Gastroesophageal sphincter (tissue), 4 donors: ENCODE measurements around the gene IQGAP1. TPM values are rescaled to one million over a fixed set of nuclear protein-coding genes. Genes with fewer than 3 reads are reported as not detected.
"Not testable (repeated sequence)": the region's sequence is repeated elsewhere in the genome, so short reads cannot be mapped to it uniquely, and the experiment has no call there.

Experiments used
- ATAC-seq: fragments of 150-250 bp; one replicate; pipeline ENCODE4 v1.9.1; 2016; ENCODE audit warnings: mild to moderate bottlenecking, moderate library complexity
- H3K27ac ChIP-seq, 4 donors: fragments of 200-600 bp; sonication (generic) in 3 of 4; 1 replicate in 3 of 4; 2 replicates in 1 of 4; pipeline ENCODE4 v1.5.1; 2016 to 2019
- H3K27me3 ChIP-seq: fragments of 200-600 bp; sonication (generic); one replicate; pipeline ENCODE4 v1.5.1; 2019
- H3K36me3 ChIP-seq, 2 donors: fragments of 200-600 bp; sonication (generic); one replicate each; pipeline ENCODE4 v1.5.1; 2019; ENCODE audit warnings: control low read depth in 1 of 2
- H3K4me1 ChIP-seq, 3 donors: fragments of 200-600 bp; sonication (generic); 1 replicate in 2 of 3; 2 replicates in 1 of 3; pipeline ENCODE4 v1.5.1; 2016 to 2019; ENCODE audit warnings: control low read depth in 2 of 3
- H3K4me3 ChIP-seq, 2 donors: fragments of 200-600 bp; sonication (generic); one replicate each; pipeline ENCODE4 v1.5.1; 2019; ENCODE audit warnings: mild to moderate bottlenecking in 1 of 2, moderate library complexity in 1 of 2
- H3K9me3 ChIP-seq, 3 donors: fragments of 200-600 bp; sonication (generic); one replicate each; pipeline ENCODE4 v1.5.1; 2017 to 2019; ENCODE audit warnings: control low read depth in 2 of 3
- CTCF ChIP-seq, 4 experiments: fragments of 200-600 bp in 2 of 4; fragments of 450-650 bp in 2 of 4; sonication (generic) in 1 of 4; IDR thresholded peaks; one replicate each; pipeline ENCODE4 v1.5.1; 2017 to 2019; ENCODE audit warnings: antibody characterized with exemption in 4 of 4, mild to moderate bottlenecking in 2 of 4, moderate library complexity in 2 of 4
- EP300 ChIP-seq: sonication (generic); formaldehyde crosslinking; IDR thresholded peaks from one replicate; pipeline ENCODE4 v1.6.1; 2017; ENCODE audit warnings: antibody characterized with exemption, mild to moderate bottlenecking
- POLR2A ChIP-seq, 2 donors: fragments of 450-650 bp; IDR thresholded peaks; one replicate each; pipeline ENCODE4 v1.6.1; 2017; ENCODE audit warnings: antibody characterized with exemption in 2 of 2, mild to moderate bottlenecking in 2 of 2, moderate library complexity in 1 of 2
- POLR2AphosphoS5 ChIP-seq: sonication (generic); formaldehyde crosslinking; IDR thresholded peaks from one replicate; pipeline ENCODE4 v1.6.1; 2017; ENCODE audit warnings: antibody characterized with exemption
- WGBS, 2 donors: methylation state at CpG; one replicate each; pipeline ENCODE4 v1.1.5; 2018; ENCODE audit warnings: low coverage in 1 of 2; 5-methylcytosine and 5-hydroxymethylcytosine counted together
- total RNA-seq, 4 donors: library from RNA; depleted of rRNA; stranded (reverse); fragments of >200 nt; gene quantifications; one replicate each; pipeline ENCODE4 v1.1.0, GENCODE V29; 2016

Gene IQGAP1
- total RNA-seq, 4 donors from 2014 or later, result 210 to 360 (median 245) TPM

DNA sequence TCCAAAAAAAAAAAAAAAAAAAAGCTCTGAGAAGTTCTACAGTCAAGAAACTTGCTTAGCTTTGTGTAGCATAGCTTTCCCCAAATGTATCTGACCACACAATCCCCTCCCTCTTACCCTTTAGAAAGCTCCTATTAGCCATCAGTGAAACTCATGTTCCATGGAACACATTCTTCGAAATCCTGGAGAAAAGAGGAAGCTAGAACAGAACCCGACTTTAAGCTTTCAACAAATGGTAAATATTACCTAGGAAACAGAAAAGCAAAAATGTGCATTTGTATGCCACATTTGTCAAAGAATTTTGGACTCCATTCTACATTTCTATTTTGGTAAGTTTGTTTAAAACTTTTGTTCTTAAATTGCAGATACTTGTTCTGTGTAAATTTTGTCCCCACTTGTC, 124.2 kb downstream of the IQGAP1 start:
- H3K27ac ChIP-seq, result no peak overlapping the region
- no peaks in the 10 kb centered on the region for H3K4me1 ChIP-seq
- H3K36me3 ChIP-seq, result no peaks in the 10 kb centered on the region
- 52 to 65% methylated on average over 2 of the region's 2 CpGs for WGBS, 2 donors
- H3K27me3 ChIP-seq, result no peaks in the 10 kb centered on the region
- no peaks in the 10 kb centered on the region for H3K9me3 ChIP-seq
- ATAC-seq, result no peak
- H3K4me3 ChIP-seq, result no peak overlapping the region
- TF ChIP-seq CTCF (IDR thresholded peaks at IDR 0.05) (no peak), POLR2AphosphoS5 (no peak), EP300 (no peak), POLR2A (IDR thresholded peaks at IDR 0.05) (no peak)

- Histone ChIP-seq H3K4me1 (no peaks in the 10 kb centered on the region), H3K27ac (no peak overlapping the region), H3K27me3 (no peaks in the 10 kb centered on the region), H3K4me3 (no peak overlapping the region), H3K36me3 (no peaks in the 10 kb centered on the region), H3K9me3 (no peaks in the 10 kb centered on the region)
- ATAC-seq, result no peak
- WGBS, 2 donors, result 83 to 90% methylated on average over 1 to 3 of the region's 3 CpGs
- TF ChIP-seq EP300 (no peak), POLR2AphosphoS5 (no peak), POLR2A (IDR thresholded peaks at IDR 0.05) (no peak), CTCF (IDR thresholded peaks at IDR 0.05) (no peak)
Observed at GRCh38 chr15:90512981-90513380, 124.9 kb downstream of the IQGAP1 start.

GRCh38 chr15:90513448-90513847, 125.4 kb downstream of the IQGAP1 start:
- Histone ChIP-seq H3K4me1 (no peaks in the 10 kb centered on the region), H3K27ac (no peak overlapping the region), H3K27me3 (no peaks in the 10 kb centered on the region), H3K4me3 (no peak overlapping the region), H3K9me3 (no peaks in the 10 kb centered on the region), H3K36me3 (no peaks in the 10 kb centered on the region)
- no peak for ATAC-seq
- WGBS, 2 donors, result 100% methylated on average over 1 to 2 of the region's 2 CpGs
- TF ChIP-seq EP300 (no peak), CTCF (IDR thresholded peaks at IDR 0.05) (no peak), POLR2AphosphoS5 (no peak), POLR2A (IDR thresholded peaks at IDR 0.05) (no peak)

DNA sequence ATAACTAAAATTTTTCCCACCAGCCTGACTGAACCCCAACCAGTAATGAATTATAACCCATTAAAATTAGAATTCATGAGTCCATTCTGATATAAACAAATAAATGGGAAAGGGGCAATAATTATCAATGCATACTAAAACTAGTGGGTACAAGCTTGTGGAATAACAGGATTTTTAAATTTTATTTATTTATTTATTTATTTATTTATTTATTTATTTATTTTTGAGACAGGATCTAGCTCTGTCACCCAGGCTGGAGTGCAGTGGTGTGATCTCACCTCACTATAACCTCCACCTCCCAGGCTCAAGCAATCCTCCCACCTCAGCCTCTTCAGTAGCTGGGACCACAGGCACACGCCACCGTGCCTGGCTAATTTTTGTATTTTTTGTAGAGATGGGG, 125.9 kb downstream of the IQGAP1 start:
- not testable (repeated sequence) for ATAC-seq, H3K27ac ChIP-seq, H3K4me1 ChIP-seq, H3K27me3 ChIP-seq, H3K36me3 ChIP-seq, H3K9me3 ChIP-seq, H3K4me3 ChIP-seq
- WGBS, 2 donors, result 60 to 75% methylated on average over 1 to 2 of the region's 2 CpGs

DNA sequence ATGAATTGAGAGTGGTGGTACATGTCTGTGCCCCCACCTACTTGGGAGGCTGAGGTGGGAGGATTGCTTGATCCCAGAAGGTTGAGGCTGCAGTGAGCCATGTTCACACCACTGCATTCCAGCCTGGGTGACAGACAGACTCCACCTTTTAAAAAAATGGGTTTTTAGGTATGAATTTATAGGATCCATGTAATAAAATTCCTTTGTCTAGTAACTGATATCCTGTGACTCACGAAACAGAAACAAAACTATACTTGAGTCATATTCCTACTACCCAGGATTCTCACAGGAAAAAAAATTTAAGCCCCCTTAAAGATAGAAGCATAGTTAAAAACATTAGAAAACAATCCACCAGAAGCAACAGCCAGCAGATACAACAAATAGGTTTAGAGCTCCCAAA, 131.6 kb downstream of the IQGAP1 start:
- ATAC-seq, result no peak
- WGBS, 2 donors, result 86% methylated on average over 1 of the region's 1 CpG; no CpG with 5 or more reads in 1 of the 2 donors
- no peak for TF ChIP-seq POLR2AphosphoS5
- no peak for TF ChIP-seq CTCF (IDR thresholded peaks at IDR 0.05)
- no peak for TF ChIP-seq EP300
- TF ChIP-seq POLR2A (IDR thresholded peaks at IDR 0.05), result no peak

More for the DNA sequence above, 131.6 kb downstream of the IQGAP1 start:
- Histone ChIP-seq H3K4me3 (no peak overlapping the region), H3K27me3 (no peaks in the 10 kb centered on the region), H3K27ac (no peak overlapping the region), H3K9me3 (no peaks in the 10 kb centered on the region), H3K4me1 (no peaks in the 10 kb centered on the region), H3K36me3 (no peaks in the 10 kb centered on the region)
